AG10803 (cell line): ENCODE measurements around the gene MBTD1.

Experiments used
- DNase-seq: peaks from one replicate; pipeline ENCODE4 v3.0.0; 2010; ENCODE audit warnings: low read depth
- H3K4me3 ChIP-seq: 2 replicates; pipeline ENCODE4 v1.5.1; 2011; ENCODE audit warnings: mild to moderate bottlenecking, low read length, control low read depth
- TF ChIP-seq, protein P1 (sequence below): conservative IDR thresholded peaks from 2 replicates; pipeline ENCODE4 v1.5.1; 2011; ENCODE audit warnings: mild to moderate bottlenecking, low read length, control low read depth, inconsistent platforms

The MBTD1 gene

DNA sequence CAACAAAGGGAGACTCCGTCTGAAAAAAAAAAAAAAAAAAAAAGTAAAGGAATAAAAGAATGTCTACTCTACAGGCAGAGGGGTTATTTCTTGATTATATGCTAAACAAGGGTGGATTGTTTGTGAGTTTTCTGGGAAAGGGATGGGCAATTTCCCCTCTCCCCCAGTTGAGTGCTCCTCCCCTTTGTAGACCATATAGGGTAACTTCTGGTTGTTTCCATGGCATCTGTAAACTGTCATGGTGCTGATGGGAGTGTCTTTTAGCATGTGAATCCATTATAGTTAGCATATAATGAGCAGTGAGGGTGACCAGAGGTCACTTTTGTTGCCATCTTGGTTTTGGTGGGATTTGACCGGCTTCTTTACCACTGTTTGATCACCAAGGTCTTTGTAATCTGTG lies 110.7 kb downstream of the MBTD1 start:
- TF ChIP-seq, protein P1, sequence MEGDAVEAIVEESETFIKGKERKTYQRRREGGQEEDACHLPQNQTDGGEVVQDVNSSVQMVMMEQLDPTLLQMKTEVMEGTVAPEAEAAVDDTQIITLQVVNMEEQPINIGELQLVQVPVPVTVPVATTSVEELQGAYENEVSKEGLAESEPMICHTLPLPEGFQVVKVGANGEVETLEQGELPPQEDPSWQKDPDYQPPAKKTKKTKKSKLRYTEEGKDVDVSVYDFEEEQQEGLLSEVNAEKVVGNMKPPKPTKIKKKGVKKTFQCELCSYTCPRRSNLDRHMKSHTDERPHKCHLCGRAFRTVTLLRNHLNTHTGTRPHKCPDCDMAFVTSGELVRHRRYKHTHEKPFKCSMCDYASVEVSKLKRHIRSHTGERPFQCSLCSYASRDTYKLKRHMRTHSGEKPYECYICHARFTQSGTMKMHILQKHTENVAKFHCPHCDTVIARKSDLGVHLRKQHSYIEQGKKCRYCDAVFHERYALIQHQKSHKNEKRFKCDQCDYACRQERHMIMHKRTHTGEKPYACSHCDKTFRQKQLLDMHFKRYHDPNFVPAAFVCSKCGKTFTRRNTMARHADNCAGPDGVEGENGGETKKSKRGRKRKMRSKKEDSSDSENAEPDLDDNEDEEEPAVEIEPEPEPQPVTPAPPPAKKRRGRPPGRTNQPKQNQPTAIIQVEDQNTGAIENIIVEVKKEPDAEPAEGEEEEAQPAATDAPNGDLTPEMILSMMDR, result no peak
- DNase-seq, result no peak
- no peak overlapping the region for H3K4me3 ChIP-seq

- TF ChIP-seq, protein P1, result no peak
- DNase-seq, result peak; percentile 17
- no peak overlapping the region for H3K4me3 ChIP-seq
These were observed 112.2 kb downstream of the MBTD1 start for GRCh38 chr17:51147650-51148049.

DNA sequence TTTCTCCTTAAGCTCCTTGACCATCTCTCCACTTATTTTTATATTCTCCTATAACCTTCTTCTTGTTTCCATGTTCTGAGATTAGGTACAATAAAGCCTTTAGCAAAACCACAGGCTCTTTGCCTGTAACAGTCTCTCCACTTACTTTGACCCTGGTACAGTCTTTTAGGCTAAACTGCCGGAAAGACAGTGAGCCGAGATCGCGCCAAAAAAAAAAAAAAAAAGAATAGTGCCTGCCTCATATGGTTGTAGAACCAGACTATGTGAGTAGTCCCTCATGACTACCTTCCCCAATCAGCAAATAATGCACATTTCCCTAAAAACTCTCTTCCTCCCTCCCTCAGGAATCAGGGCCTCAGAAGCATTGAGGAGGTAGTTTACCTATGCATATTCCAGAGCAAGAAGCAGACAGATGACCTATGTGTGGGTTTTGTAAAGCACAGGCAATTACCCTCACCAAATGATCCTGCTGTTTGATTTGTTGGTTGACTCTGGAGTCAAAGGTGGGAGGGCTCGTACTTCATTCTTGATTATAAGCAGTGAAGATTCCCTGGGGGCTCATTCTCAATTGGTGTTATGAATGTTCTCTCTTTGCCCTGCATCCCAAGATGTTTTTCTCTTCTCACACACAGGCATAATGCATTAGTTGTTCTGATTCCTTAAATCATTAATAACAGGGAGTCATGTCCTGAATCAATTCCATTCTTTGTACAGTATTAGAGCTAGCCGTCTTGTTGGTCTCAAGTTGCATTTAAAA lies 115.4 kb downstream of the MBTD1 start:
- TF ChIP-seq, protein P1, result no peak
- no peak overlapping the region for H3K4me3 ChIP-seq
- DNase-seq, result no peak

DNA sequence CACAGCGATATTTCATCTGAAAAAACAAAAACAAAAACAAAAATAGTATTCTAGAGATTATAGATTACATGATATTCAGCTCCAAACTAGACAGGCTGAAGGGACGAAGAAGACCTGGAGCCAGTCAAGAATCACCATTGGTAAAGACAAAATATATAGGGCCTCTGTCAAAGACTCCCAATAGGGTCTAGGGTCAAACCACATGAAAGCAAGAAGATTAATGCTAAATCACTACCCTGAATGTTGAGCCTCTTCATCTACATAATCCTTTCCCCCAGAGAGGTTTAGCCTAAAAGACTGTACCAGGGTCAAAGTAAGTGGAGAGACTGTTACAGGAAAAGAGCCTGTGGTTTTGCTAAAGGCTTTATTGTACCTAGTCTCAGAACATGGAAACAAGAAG lies 117.3 kb downstream of the MBTD1 start:
- TF ChIP-seq, protein P1, result no peak
- no peak overlapping the region for H3K4me3 ChIP-seq
- no peak for DNase-seq

- TF ChIP-seq, protein P1, result no peak
- no peak for DNase-seq
- H3K4me3 ChIP-seq, result no peak overlapping the region
These were observed 123.9 kb downstream of the MBTD1 start for GRCh38 chr17:51135956-51136355.

DNA sequence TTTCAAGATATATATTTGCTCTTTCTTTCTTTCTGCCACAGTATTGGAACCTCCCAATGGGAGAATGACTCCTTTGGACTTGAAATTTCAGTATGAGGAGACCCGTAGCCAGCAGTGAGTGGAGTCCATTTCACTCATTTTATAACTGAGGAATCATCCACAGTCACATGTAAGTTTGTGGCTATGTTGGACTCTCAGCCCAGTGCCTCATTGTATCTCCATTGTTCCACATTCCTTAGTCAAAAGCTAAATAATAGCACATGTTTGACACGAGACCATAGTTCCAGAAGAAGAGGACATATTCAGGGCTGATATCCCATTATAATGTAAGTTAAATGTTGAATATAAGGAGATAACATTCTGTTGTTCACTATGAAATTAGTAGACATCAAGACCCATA lies 126.5 kb downstream of the MBTD1 start:
- H3K4me3 ChIP-seq, result no peak overlapping the region
- peak; percentile 48 for DNase-seq
- TF ChIP-seq, protein P1, result no peak

DNA sequence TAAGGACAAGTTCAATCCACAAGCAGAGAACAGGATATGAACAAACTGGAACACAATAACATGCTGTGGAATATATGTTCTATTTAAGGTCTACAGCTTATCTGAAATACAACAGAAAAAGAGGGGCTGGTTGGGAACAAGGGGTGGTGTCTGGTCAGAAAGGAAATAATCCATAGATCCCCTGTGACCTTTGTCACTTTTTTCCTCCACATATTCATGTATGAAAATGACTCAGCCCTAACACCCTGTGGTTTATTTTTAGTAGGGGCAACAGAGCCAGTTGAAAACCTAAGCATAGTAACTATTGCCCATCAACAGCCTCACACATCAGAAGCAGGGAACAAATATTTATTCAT lies 126.9 kb downstream of the MBTD1 start:
- TF ChIP-seq, protein P1, result no peak
- peak; percentile 25 for DNase-seq
- H3K4me3 ChIP-seq, result no peak overlapping the region
